Ureter (tissue), 1 donor: ENCODE data around the gene FBXL14. TPM values are rescaled to one million over a fixed set of nuclear protein-coding genes. Genes with fewer than 3 reads are reported as not detected.
A peak's percentile ranks its signal among the peaks of the same experiment; 100 is the strongest.

Source experiments
- DNase-seq: peaks from one replicate; pipeline ENCODE4 v3.0.0-alpha.2; 2020; ENCODE audit warnings: low spot score
- total RNA-seq: library from RNA; stranded (reverse); gene quantifications from one replicate; pipeline ENCODE4 v1.2.4, GENCODE V29; 2023
- donor health status: DM: yes; HTN: yes; CAD: no.

Gene FBXL14, protein sequence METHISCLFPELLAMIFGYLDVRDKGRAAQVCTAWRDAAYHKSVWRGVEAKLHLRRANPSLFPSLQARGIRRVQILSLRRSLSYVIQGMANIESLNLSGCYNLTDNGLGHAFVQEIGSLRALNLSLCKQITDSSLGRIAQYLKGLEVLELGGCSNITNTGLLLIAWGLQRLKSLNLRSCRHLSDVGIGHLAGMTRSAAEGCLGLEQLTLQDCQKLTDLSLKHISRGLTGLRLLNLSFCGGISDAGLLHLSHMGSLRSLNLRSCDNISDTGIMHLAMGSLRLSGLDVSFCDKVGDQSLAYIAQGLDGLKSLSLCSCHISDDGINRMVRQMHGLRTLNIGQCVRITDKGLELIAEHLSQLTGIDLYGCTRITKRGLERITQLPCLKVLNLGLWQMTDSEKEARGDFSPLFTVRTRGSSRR
- 12.8 TPM for total RNA-seq

DNA sequence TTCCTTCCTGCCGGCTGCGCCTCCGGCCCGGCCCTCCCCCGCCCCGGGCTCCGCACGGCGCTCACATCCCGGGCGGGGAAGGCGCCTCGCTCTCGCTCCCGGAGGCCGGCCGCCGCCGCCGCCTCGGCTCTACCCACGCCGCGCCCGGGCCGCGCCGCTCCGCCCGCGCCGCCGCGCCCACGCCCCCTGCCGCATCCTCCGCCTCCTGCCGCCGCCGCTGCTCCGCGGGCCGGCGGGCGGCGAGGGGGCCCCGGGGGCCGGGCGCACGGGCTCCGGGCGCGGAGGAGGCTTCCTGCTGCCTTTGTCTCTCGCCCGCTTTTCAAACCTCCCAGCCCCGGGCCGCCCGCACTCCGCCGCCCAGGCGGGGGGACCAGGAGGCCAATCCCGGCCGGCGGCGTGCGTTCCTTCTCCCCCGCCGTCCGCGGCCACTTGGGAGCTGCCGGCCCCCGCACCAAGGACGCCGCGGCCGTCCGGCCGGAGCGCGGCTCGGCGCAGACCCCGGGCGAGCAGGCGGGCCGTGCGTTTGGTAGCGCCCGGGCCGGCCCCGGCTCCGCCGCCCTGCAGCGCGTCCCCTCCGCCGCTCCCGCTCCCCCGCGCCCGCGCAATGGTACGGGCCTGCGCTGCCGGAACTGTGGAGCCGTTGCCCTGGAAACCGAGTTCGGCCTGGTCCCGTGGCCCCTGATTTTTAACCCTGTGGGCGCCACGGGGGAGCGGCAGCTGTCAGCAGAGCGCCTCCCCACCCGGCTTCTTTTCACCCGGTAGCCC is at the start of gene FBXL14:
Gene FBXL14, minus strand, starts transcription at position 321 of the 765 bp plus-strand sequence. CDS start 515 bp downstream, outside the sequence.
- DNase-seq, result peak; percentile 91

DNA sequence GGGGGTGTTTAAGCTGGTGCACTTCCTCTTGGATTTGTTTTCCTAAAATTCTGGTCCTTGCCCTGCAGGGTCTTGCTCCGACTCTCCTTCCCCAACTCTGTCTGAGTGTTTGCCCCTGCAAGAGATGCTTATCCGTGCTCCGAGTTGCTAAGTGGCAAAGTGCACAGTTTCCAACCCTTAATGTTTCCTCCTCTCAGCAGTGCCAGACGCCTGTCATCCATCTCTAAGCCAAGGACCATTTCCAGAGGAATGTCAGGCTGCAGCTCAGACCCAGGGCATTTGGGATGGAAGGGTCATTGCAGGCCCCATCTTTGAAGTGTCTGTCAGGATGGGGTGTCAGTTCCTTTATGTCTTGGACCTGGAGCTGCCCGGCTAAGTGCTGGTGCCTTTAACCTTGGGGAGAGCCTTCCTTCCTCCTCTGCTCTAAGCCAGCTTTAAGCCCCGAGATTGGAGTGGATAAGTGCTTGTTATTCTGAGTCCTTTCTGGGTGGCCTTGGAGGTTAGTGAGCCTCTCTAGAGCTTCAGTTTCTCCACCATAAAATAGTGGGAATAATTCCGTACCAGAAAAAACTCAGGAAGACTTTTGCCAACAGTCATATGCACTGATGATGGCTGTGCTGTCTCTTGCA is 49.6 kb upstream of the FBXL14 start:
- no peak for DNase-seq

GRCh38 chr12:1643043-1643442 is 48.7 kb upstream of the FBXL14 start:
- DNase-seq, result no peak

- no peak for DNase-seq
Observed at GRCh38 chr12:1642513-1642912, 48.1 kb upstream of the FBXL14 start.

GRCh38 chr12:1640328-1641234 is 46.2 kb upstream of the FBXL14 start:
- no peak for DNase-seq

DNA sequence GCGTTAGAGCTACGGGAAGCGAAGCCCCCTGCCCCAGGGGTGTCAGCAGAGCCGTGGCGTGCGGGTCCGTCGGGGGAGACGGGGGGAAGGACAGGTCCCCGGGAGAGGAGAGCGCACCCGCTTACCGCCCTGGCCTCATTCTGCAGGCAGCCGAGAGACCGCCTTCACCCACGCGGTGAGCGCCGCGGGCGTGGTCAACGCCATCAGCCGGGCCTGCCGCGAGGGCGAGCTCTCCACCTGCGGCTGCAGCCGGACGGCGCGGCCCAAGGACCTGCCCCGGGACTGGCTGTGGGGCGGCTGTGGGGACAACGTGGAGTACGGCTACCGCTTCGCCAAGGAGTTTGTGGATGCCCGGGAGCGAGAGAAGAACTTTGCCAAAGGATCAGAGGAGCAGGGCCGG is 45.2 kb upstream of the FBXL14 start:
- DNase-seq, result no peak

DNA sequence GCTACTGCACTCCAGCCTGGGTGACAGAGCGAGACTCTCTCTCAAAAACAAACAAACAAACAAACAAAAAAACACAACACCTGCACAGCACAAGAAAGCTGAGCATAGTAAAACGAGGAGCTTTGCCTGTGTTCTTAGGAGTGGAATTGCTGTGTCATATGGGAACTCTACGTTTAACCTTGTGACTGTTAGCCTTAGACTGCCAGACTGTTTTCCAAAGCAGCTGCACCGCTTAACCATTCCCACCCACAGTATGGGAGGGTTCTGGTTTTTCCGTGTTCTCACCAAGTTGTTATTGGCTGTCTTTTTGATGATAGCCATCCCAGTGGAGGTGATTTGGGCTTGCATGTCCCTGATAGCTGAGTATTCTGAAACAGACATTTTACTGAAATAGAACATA is 43.8 kb upstream of the FBXL14 start:
- no peak for DNase-seq

- DNase-seq, result no peak
Observed at GRCh38 chr12:1635301-1636095, 41.1 kb upstream of the FBXL14 start.

GRCh38 chr12:1634590-1635191 is 40.3 kb upstream of the FBXL14 start:
- DNase-seq, result peak; percentile 78

GRCh38 chr12:1634149-1634548 is 39.8 kb upstream of the FBXL14 start:
- DNase-seq, result no peak

- no peak for DNase-seq
Observed at GRCh38 chr12:1633459-1633858, 39.1 kb upstream of the FBXL14 start.

- no peak for DNase-seq
Observed at GRCh38 chr12:1632702-1633101, 38.3 kb upstream of the FBXL14 start.

GRCh38 chr12:1630827-1631591 is 36.6 kb upstream of the FBXL14 start:
- no peak for DNase-seq

- peak; percentile 59 for DNase-seq
Observed at GRCh38 chr12:1630133-1630826, 35.9 kb upstream of the FBXL14 start.

- DNase-seq, result peak; percentile 51
Observed at GRCh38 chr12:1629338-1630132, 35.2 kb upstream of the FBXL14 start.

DNA sequence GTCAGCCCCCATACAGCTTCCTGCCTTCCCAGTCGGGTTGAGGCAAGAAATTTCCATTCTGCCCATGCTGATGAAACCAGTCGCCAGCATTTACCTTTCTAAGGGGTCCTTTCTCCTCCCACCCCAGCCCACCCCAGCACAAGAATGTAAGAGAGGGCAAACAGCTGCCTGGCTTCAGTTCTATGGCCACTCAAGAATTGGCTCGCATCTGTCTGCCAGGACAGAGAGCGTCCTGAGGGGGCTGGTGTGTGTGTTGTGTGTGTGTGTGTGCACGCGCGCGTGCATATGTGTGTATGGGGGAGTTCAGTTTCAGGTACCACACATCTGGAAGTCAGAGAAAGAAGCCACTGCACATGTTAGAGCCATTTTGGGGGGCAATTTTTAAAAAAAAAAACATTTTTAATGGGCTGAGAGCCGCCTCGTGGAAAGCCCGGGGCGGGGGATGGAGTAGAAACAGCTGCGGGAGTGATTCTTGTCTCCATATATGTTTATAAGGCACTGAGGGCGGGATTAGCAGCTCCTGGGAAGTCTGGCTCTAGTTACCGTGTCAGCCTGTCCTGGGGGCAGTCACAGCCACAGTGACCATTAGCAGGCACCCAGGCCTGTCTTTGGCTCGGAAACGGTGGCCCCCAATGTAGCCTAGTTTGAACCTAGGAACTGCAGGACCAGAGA is 34.4 kb upstream of the FBXL14 start, which contains the start of gene WNT5B:
Gene WNT5B, plus strand, starts transcription at position 566 of the 672 bp plus-strand sequence. CDS start 2,124 bp downstream, outside the sequence.
- DNase-seq, result no peak

- no peak for DNase-seq
Observed at GRCh38 chr12:1622406-1622805, 28.0 kb upstream of the FBXL14 start.
